Erythroblast (primary cell): ENCODE results near the gene TMEM26.

Source experiments
- GATA1 ChIP-seq: IDR thresholded peaks from 2 replicates; pipeline ENCODE4 v1.6.1; 2011; ENCODE audit warnings: low read depth, mild to moderate bottlenecking, control low read depth, low read length, moderate library complexity
- POLR2A ChIP-seq: IDR thresholded peaks from 2 replicates; pipeline ENCODE4 v1.6.1; 2011; ENCODE audit warnings: mild to moderate bottlenecking, low read length

GRCh38 chr10:61364619-61365018 lies 88.6 kb downstream of the TMEM26 start:
- TF ChIP-seq POLR2A (no peak), GATA1 (no peak)
